ENCODE results near the gene C16orf78. TPM values are rescaled to one million over a fixed set of nuclear protein-coding genes. Genes with fewer than 3 reads are reported as not detected.
A peak's percentile ranks its signal among the peaks of the same experiment; 100 is the strongest.

The C16orf78 gene
- total and polyA plus RNA-seq, 4 experiments from 2014 or later, result not detected

GRCh38 chr16:49399594-49400364, 26.2 kb downstream of the C16orf78 start:
- Mint-ChIP-seq H3K9me3 (peaks cover 0 to 10% (median 5%) of the 10 kb centered on the region in 8 donors), H3K27ac (no peak overlapping the region), H3K36me3 (peaks cover 0 to 3% of the 10 kb centered on the region in 2 donors), H3K27me3 (peaks cover 4 to 7% of the 10 kb centered on the region in 2 donors), H3K4me3 (no peak overlapping the region), H3K4me1 (no peaks in the 10 kb centered on the region)
- H3K9me3 ChIP-seq (ENCODE audit: control insufficient read depth in 1 of 2, low read length in 2 of 2), result no peaks in the 10 kb centered on the region
- no peak for DNase-seq
- no peaks in the 10 kb centered on the region for H3K36me3 ChIP-seq (ENCODE audit: insufficient read depth, low read length)
- intact Hi-C loops (cut with micrococcal nuclease), result no loop called here
- ChIA-PET CTCF (ENCODE audit: partially characterized antibody) (no interaction called here), POLR2A (ENCODE audit: partially characterized antibody) (no interaction called here)
- no peaks in the 10 kb centered on the region for H3K27me3 ChIP-seq (ENCODE audit: insufficient read depth, low read length)
- no peak overlapping the region for H3K4me3 ChIP-seq (ENCODE audit: low read length in 2 of 2)
- no peaks in the 10 kb centered on the region for H3K4me1 ChIP-seq (ENCODE audit: insufficient read depth, low read length)
- no peak overlapping the region for H3K27ac ChIP-seq (ENCODE audit: low read depth, low read length)

- Mint-ChIP-seq H3K9me3 (peaks cover 0 to 10% (median 5%) of the 10 kb centered on the region in 8 donors), H3K27ac (no peak overlapping the region), H3K4me3 (no peak overlapping the region), H3K4me1 (no peaks in the 10 kb centered on the region), H3K27me3 (peaks cover 4 to 7% of the 10 kb centered on the region in 2 donors), H3K36me3 (peaks cover 0 to 3% of the 10 kb centered on the region in 2 donors)
- POLR2A ChIA-PET (ENCODE audit: partially characterized antibody), result no interaction called here
- Histone ChIP-seq H3K27me3 (ENCODE audit: insufficient read depth, low read length) (no peaks in the 10 kb centered on the region), H3K4me1 (ENCODE audit: insufficient read depth, low read length) (no peaks in the 10 kb centered on the region), H3K4me3 (ENCODE audit: low read length in 2 of 2) (no peak overlapping the region), H3K27ac (ENCODE audit: low read depth, low read length) (no peak overlapping the region), H3K9me3 (ENCODE audit: control insufficient read depth in 1 of 2, low read length in 2 of 2) (no peaks in the 10 kb centered on the region), H3K36me3 (ENCODE audit: insufficient read depth, low read length) (no peaks in the 10 kb centered on the region)
- DNase-seq, result no peak
- CTCF ChIA-PET (ENCODE audit: partially characterized antibody), result no interaction called here
- intact Hi-C loops (cut with micrococcal nuclease), result no loop called here
Observed at GRCh38 chr16:49400611-49401010, 27.0 kb downstream of the C16orf78 start.

- H3K4me1 ChIP-seq (ENCODE audit: insufficient read depth, low read length), result no peaks in the 10 kb centered on the region
- Mint-ChIP-seq H3K36me3 (peaks cover 0 to 3% of the 10 kb centered on the region in 2 donors), H3K27me3 (peaks cover 1 to 3% of the 10 kb centered on the region in 2 donors), H3K9me3 (peaks cover 0 to 10% (median 5%) of the 10 kb centered on the region in 8 donors), H3K27ac (no peak overlapping the region), H3K4me3 (no peak overlapping the region), H3K4me1 (peaks cover 0 to 4% (median 3%) of the 10 kb centered on the region in 4 donors)
- no peak overlapping the region for H3K4me3 ChIP-seq (ENCODE audit: low read length in 2 of 2)
- DNase-seq, result no peak
- H3K36me3 ChIP-seq (ENCODE audit: insufficient read depth, low read length), result no peaks in the 10 kb centered on the region
- no peaks in the 10 kb centered on the region for H3K9me3 ChIP-seq (ENCODE audit: control insufficient read depth in 1 of 2, low read length in 2 of 2)
- no peak overlapping the region for H3K27ac ChIP-seq (ENCODE audit: low read depth, low read length)
- POLR2A ChIA-PET (ENCODE audit: partially characterized antibody), result no interaction called here
- H3K27me3 ChIP-seq (ENCODE audit: insufficient read depth, low read length), result no peaks in the 10 kb centered on the region
- intact Hi-C loops (cut with micrococcal nuclease), result no loop called here
- CTCF ChIA-PET (ENCODE audit: partially characterized antibody), result no interaction called here
Observed at GRCh38 chr16:49405123-49405522, 31.5 kb downstream of the C16orf78 start.

- Mint-ChIP-seq H3K27ac (no peak overlapping the region), H3K9me3 (peaks cover 0 to 10% (median 5%) of the 10 kb centered on the region in 8 donors), H3K36me3 (peaks cover 0 to 3% of the 10 kb centered on the region in 2 donors), H3K4me1 (peaks cover 0 to 4% (median 3%) of the 10 kb centered on the region in 4 donors), H3K4me3 (no peak overlapping the region), H3K27me3 (peaks cover 1 to 3% of the 10 kb centered on the region in 2 donors)
- intact Hi-C loops (cut with micrococcal nuclease), result no loop called here
- Histone ChIP-seq H3K4me1 (ENCODE audit: insufficient read depth, low read length) (no peaks in the 10 kb centered on the region), H3K27me3 (ENCODE audit: insufficient read depth, low read length) (no peaks in the 10 kb centered on the region), H3K9me3 (ENCODE audit: control insufficient read depth in 1 of 2, low read length in 2 of 2) (no peaks in the 10 kb centered on the region), H3K27ac (ENCODE audit: low read depth, low read length) (no peak overlapping the region), H3K36me3 (ENCODE audit: insufficient read depth, low read length) (no peaks in the 10 kb centered on the region), H3K4me3 (ENCODE audit: low read length in 2 of 2) (no peak overlapping the region)
- ChIA-PET CTCF (ENCODE audit: partially characterized antibody) (no interaction called here), POLR2A (ENCODE audit: partially characterized antibody) (no interaction called here)
- no peak for DNase-seq
Observed at GRCh38 chr16:49405530-49405929, 31.9 kb downstream of the C16orf78 start.

- CTCF ChIA-PET (ENCODE audit: partially characterized antibody), result interaction anchor here (0.7 to 2.4 kb wide), 7 partner anchors 10 to 515 kb away, joined by 3 to 10 read pairs (median 4); no protein-coding TSS in a partner anchor
- H3K9me3 Mint-ChIP-seq, result peaks cover 0 to 4% (median 1%) of the 10 kb centered on the region in 8 donors
- no peaks in the 10 kb centered on the region for H3K27me3 ChIP-seq (ENCODE audit: insufficient read depth, low read length)
- peaks cover 0 to 4% (median 3%) of the 10 kb centered on the region in 4 donors for H3K4me1 Mint-ChIP-seq
- POLR2A ChIA-PET (ENCODE audit: partially characterized antibody), result no interaction called here
- H3K4me1 ChIP-seq (ENCODE audit: insufficient read depth, low read length), result no peaks in the 10 kb centered on the region
- H3K9me3 ChIP-seq (ENCODE audit: control insufficient read depth in 1 of 2, low read length in 2 of 2), result no peaks in the 10 kb centered on the region
- no peaks in the 10 kb centered on the region for H3K36me3 ChIP-seq (ENCODE audit: insufficient read depth, low read length)
- peak; percentile 49 to 52 (median 51) for DNase-seq
- no peak overlapping the region for H3K4me3 ChIP-seq (ENCODE audit: low read length in 2 of 2)
- H3K4me3 Mint-ChIP-seq, result peak overlapping the region in 2 of 8 donors; percentile 4 to 44
- intact Hi-C loops (cut with micrococcal nuclease), result loop anchor here (1.0 kb wide), 2 partner anchors 82 to 185 kb away; no protein-coding TSS in a partner anchor
- peaks cover 1 to 3% of the 10 kb centered on the region in 2 donors for H3K27me3 Mint-ChIP-seq
- peaks cover 0 to under 1% of the 10 kb centered on the region in 2 donors for H3K36me3 Mint-ChIP-seq
- no peak overlapping the region for H3K27ac ChIP-seq (ENCODE audit: low read depth, low read length)
- peak overlapping the region in 1 of 7 donors; percentile 82 for H3K27ac Mint-ChIP-seq
Observed at GRCh38 chr16:49407873-49408550, 34.4 kb downstream of the C16orf78 start.

- Mint-ChIP-seq H3K9me3 (no peaks in the 10 kb centered on the region), H3K27ac (no peak overlapping the region), H3K4me3 (no peak overlapping the region), H3K27me3 (no peaks in the 10 kb centered on the region), H3K36me3 (no peaks in the 10 kb centered on the region), H3K4me1 (peaks cover 0 to 4% (median 3%) of the 10 kb centered on the region in 4 donors)
- no peaks in the 10 kb centered on the region for H3K36me3 ChIP-seq (ENCODE audit: insufficient read depth, low read length)
- H3K9me3 ChIP-seq (ENCODE audit: control insufficient read depth in 1 of 2, low read length in 2 of 2), result no peaks in the 10 kb centered on the region
- H3K27ac ChIP-seq (ENCODE audit: low read depth, low read length), result no peak overlapping the region
- no peaks in the 10 kb centered on the region for H3K27me3 ChIP-seq (ENCODE audit: insufficient read depth, low read length)
- DNase-seq, result no peak
- H3K4me1 ChIP-seq (ENCODE audit: insufficient read depth, low read length), result no peaks in the 10 kb centered on the region
- ChIA-PET POLR2A (ENCODE audit: partially characterized antibody) (no interaction called here), CTCF (ENCODE audit: partially characterized antibody) (interaction anchor here (0.7 to 2.4 kb wide), 3 partner anchors 25 to 514 kb away, joined by 4 to 8 read pairs (median 5); no protein-coding TSS in a partner anchor)
- no peak overlapping the region for H3K4me3 ChIP-seq (ENCODE audit: low read length in 2 of 2)
- intact Hi-C loops (cut with micrococcal nuclease), result no loop called here
Observed at GRCh38 chr16:49409121-49409520, 35.5 kb downstream of the C16orf78 start.

GRCh38 chr16:49410226-49410625, 36.6 kb downstream of the C16orf78 start:
- Mint-ChIP-seq H3K27ac (no peak overlapping the region), H3K27me3 (no peaks in the 10 kb centered on the region), H3K4me1 (peaks cover 0 to 4% (median 3%) of the 10 kb centered on the region in 4 donors), H3K9me3 (no peaks in the 10 kb centered on the region), H3K4me3 (no peak overlapping the region), H3K36me3 (no peaks in the 10 kb centered on the region)
- H3K27me3 ChIP-seq (ENCODE audit: insufficient read depth, low read length), result no peaks in the 10 kb centered on the region
- H3K27ac ChIP-seq (ENCODE audit: low read depth, low read length), result no peak overlapping the region
- intact Hi-C loops (cut with micrococcal nuclease), result no loop called here
- H3K9me3 ChIP-seq (ENCODE audit: control insufficient read depth in 1 of 2, low read length in 2 of 2), result no peaks in the 10 kb centered on the region
- ChIA-PET CTCF (ENCODE audit: partially characterized antibody) (interaction anchor here (1.7 kb wide), 1 partner anchor 26 kb away, joined by 5 read pairs; no protein-coding TSS in a partner anchor), POLR2A (ENCODE audit: partially characterized antibody) (no interaction called here)
- H3K4me3 ChIP-seq (ENCODE audit: low read length in 2 of 2), result no peak overlapping the region
- no peaks in the 10 kb centered on the region for H3K36me3 ChIP-seq (ENCODE audit: insufficient read depth, low read length)
- DNase-seq, result no peak
- no peaks in the 10 kb centered on the region for H3K4me1 ChIP-seq (ENCODE audit: insufficient read depth, low read length)

Data from CD4-positive, alpha-beta memory T cell (primary cell).